ENCODE measurements around the gene AXIN1. TPM values are rescaled to one million over a fixed set of nuclear protein-coding genes. Genes with fewer than 3 reads are reported as not detected.

Gene AXIN1
- total RNA-seq, 1 donor from 2014 or later, result 27.0 TPM

DNA sequence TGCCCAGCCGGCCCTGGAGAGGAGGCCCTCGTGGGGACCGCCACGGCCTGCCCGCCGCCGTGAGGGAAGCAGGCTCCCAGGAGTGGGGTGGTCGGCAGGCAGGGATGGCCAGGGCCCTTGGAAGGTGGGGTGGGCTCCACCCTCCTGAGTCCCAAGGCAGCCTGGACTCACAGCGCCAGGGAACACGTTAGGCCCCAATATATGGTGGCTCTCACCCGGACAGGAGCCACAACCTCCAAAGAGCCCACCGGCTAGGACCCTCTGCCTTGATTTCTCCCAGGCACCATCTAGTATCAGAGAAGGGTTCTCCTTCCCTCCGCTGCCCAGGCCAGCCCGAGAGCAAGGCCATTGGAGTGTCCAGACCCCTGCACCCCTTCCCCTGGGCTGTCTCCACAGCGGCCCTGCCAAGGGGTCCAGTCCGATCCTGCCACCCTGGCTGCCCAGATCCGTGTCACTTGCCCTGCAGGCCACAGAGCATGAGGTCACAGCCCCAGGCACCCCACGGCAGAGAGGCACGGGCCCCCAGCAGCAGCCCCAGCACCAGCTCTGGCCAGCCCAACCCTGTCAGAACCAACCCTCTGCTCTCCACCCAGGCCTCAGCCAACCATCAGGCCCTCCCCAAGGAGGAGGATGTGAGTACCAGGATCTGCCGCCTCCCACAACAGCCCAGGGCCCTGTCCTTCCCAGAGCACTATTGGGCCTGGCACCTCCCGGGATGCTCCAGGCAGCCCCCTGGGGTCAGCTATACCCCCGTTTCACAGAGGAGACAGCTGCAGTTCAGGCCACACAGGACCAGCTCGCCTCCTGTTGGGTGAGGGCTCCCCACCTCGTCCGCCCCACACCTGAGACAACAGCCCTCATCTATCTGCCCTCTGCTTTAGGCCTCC lies 1.1 kb upstream of the AXIN1 start:
- no peaks in the 10 kb centered on the region for H3K27me3 Mint-ChIP-seq (ENCODE audit: low read depth, unreplicated experiment)
- H2AFZ ChIP-seq (ENCODE audit: low read depth, low read length), result peak overlapping the region; percentile 77
- peaks cover 10% of the 10 kb centered on the region for H3K4me1 Mint-ChIP-seq (ENCODE audit: low read depth, unreplicated experiment)
- H3K4me3 Mint-ChIP-seq (ENCODE audit: unreplicated experiment), result no peak overlapping the region
- peak overlapping the region; percentile 43 for H3K9ac ChIP-seq (ENCODE audit: low read length)
- H3K4me1 ChIP-seq (ENCODE audit: insufficient read depth, low read length), result no peaks in the 10 kb centered on the region
- DNase-seq (ENCODE audit: low read depth), result no peak
- H3K27ac ChIP-seq (ENCODE audit: low read depth, low read length), result no peak overlapping the region
- no peaks in the 10 kb centered on the region for H3K9me3 Mint-ChIP-seq (ENCODE audit: unreplicated experiment)
- FAIRE-seq, result no peak
- no peaks in the 10 kb centered on the region for H3K27me3 ChIP-seq (ENCODE audit: insufficient read depth, low read length)
- no peaks in the 10 kb centered on the region for H3K36me3 ChIP-seq (ENCODE audit: insufficient read depth, low read length)
- peaks cover 18% of the 10 kb centered on the region for H4K20me1 ChIP-seq (ENCODE audit: insufficient read depth, low read length)
- H3K4me3 ChIP-seq (ENCODE audit: insufficient read depth, low read depth, low read length), result peak overlapping the region; percentile 37
- no peaks in the 10 kb centered on the region for H3K9me3 ChIP-seq (ENCODE audit: insufficient read depth, low read depth, low read length)
- TF ChIP-seq, protein P1, sequence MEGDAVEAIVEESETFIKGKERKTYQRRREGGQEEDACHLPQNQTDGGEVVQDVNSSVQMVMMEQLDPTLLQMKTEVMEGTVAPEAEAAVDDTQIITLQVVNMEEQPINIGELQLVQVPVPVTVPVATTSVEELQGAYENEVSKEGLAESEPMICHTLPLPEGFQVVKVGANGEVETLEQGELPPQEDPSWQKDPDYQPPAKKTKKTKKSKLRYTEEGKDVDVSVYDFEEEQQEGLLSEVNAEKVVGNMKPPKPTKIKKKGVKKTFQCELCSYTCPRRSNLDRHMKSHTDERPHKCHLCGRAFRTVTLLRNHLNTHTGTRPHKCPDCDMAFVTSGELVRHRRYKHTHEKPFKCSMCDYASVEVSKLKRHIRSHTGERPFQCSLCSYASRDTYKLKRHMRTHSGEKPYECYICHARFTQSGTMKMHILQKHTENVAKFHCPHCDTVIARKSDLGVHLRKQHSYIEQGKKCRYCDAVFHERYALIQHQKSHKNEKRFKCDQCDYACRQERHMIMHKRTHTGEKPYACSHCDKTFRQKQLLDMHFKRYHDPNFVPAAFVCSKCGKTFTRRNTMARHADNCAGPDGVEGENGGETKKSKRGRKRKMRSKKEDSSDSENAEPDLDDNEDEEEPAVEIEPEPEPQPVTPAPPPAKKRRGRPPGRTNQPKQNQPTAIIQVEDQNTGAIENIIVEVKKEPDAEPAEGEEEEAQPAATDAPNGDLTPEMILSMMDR (IDR thresholded peaks at IDR 0.05; ENCODE audit: insufficient read depth, low read depth, low read length), result no peak
- no peak for TF ChIP-seq EZH2 (IDR thresholded peaks at IDR 0.05; ENCODE audit: insufficient read depth, low read length)
- H3K4me2 ChIP-seq (ENCODE audit: low read length), result peak overlapping the region; percentile 82
- no peaks in the 10 kb centered on the region for H3K36me3 Mint-ChIP-seq (ENCODE audit: low read depth, unreplicated experiment)
- H3K79me2 ChIP-seq (ENCODE audit: insufficient read depth, low read length), result peaks cover 25% of the 10 kb centered on the region
- H3K27ac Mint-ChIP-seq (ENCODE audit: unreplicated experiment), result no peak overlapping the region

GRCh38 chr16:351804-352520 lies 561 bp downstream of the AXIN1 start:
- Mint-ChIP-seq H3K9me3 (ENCODE audit: unreplicated experiment) (no peaks in the 10 kb centered on the region), H3K36me3 (ENCODE audit: low read depth, unreplicated experiment) (peaks cover 3% of the 10 kb centered on the region), H3K27ac (ENCODE audit: unreplicated experiment) (peak overlapping the region; percentile 91), H3K27me3 (ENCODE audit: low read depth, unreplicated experiment) (no peaks in the 10 kb centered on the region), H3K4me1 (ENCODE audit: low read depth, unreplicated experiment) (peaks cover 17% of the 10 kb centered on the region), H3K4me3 (ENCODE audit: unreplicated experiment) (peak overlapping the region; percentile 91)
- no peaks in the 10 kb centered on the region for H3K9me3 ChIP-seq (ENCODE audit: insufficient read depth, low read depth, low read length)
- H3K4me2 ChIP-seq (ENCODE audit: low read length), result peak overlapping the region; percentile 95
- peaks cover 35% of the 10 kb centered on the region for H4K20me1 ChIP-seq (ENCODE audit: insufficient read depth, low read length)
- TF ChIP-seq EZH2 (IDR thresholded peaks at IDR 0.05; ENCODE audit: insufficient read depth, low read length), result no peak
- TF ChIP-seq, protein P1 (IDR thresholded peaks at IDR 0.05; ENCODE audit: insufficient read depth, low read depth, low read length), result no peak
- H3K9ac ChIP-seq (ENCODE audit: low read length), result peak overlapping the region; percentile 82
- peak overlapping the region; percentile 69 for H2AFZ ChIP-seq (ENCODE audit: low read depth, low read length)
- no peaks in the 10 kb centered on the region for H3K27me3 ChIP-seq (ENCODE audit: insufficient read depth, low read length)
- no peaks in the 10 kb centered on the region for H3K36me3 ChIP-seq (ENCODE audit: insufficient read depth, low read length)
- H3K4me1 ChIP-seq (ENCODE audit: insufficient read depth, low read length), result peaks cover under 1% of the 10 kb centered on the region
- H3K27ac ChIP-seq (ENCODE audit: low read depth, low read length), result no peak overlapping the region
- DNase-seq (ENCODE audit: low read depth) (no peak), FAIRE-seq (no peak)
- peaks cover 42% of the 10 kb centered on the region for H3K79me2 ChIP-seq (ENCODE audit: insufficient read depth, low read length)
- H3K4me3 ChIP-seq (ENCODE audit: insufficient read depth, low read depth, low read length), result peak overlapping the region; percentile 79
